ENCODE measurements around the gene FRMD4A. TPM values are rescaled to one million over a fixed set of nuclear protein-coding genes. Genes with fewer than 3 reads are reported as not detected.

The FRMD4A gene
- total RNA-seq, 2 donors from 2014 or later: 22.3 to 22.4 TPM

GRCh38 chr10:14191871-14192270 lies 138.9 kb downstream of the FRMD4A start:
- H3K9me3 Mint-ChIP-seq: no peaks in the 10 kb centered on the region
- Histone ChIP-seq H3K27me3 (ENCODE audit: control insufficient read depth, insufficient read depth, low read length, poor library complexity, severe bottlenecking) (no peaks in the 10 kb centered on the region), H3K9me3 (ENCODE audit: control insufficient read depth, low read length) (no peaks in the 10 kb centered on the region), H3K4me3 (ENCODE audit: low read length) (no peak overlapping the region), H3K27ac (ENCODE audit: low read depth, low read length) (no peak overlapping the region), H3K4me1 (ENCODE audit: control insufficient read depth, insufficient read depth, low read length) (peaks cover 6% of the 10 kb centered on the region), H3K9ac (ENCODE audit: extremely low read depth, low read length, poor library complexity, severe bottlenecking) (no peak overlapping the region), H3K36me3 (ENCODE audit: control insufficient read depth, insufficient read depth, low read length) (no peaks in the 10 kb centered on the region)
- no peak for DNase-seq
- H3K4me3 Mint-ChIP-seq: no peak overlapping the region
- H3K36me3 Mint-ChIP-seq (ENCODE audit: low read depth): no peaks in the 10 kb centered on the region
- H3K4me1 Mint-ChIP-seq: peaks cover 14% of the 10 kb centered on the region
- H3K27ac Mint-ChIP-seq: no peak overlapping the region
- no peaks in the 10 kb centered on the region for H3K27me3 Mint-ChIP-seq (ENCODE audit: insufficient read depth)
- WGBS, 2 experiments (ENCODE audit: insufficient coverage in 1 of 2, insufficient read length in 1 of 2): 90 to 100% methylated on average over 1 of the region's 1 CpG
- TF ChIP-seq CTCF (conservative IDR thresholded peaks at IDR 0.05): no peak

GRCh38 chr10:14191407-14191806 lies 139.3 kb downstream of the FRMD4A start:
- no peak for DNase-seq
- no peak for TF ChIP-seq CTCF (conservative IDR thresholded peaks at IDR 0.05)
- Histone ChIP-seq H3K27ac (ENCODE audit: low read depth, low read length) (no peak overlapping the region), H3K9me3 (ENCODE audit: control insufficient read depth, low read length) (no peaks in the 10 kb centered on the region), H3K36me3 (ENCODE audit: control insufficient read depth, insufficient read depth, low read length) (no peaks in the 10 kb centered on the region), H3K27me3 (ENCODE audit: control insufficient read depth, insufficient read depth, low read length, poor library complexity, severe bottlenecking) (no peaks in the 10 kb centered on the region), H3K4me3 (ENCODE audit: low read length) (no peak overlapping the region), H3K9ac (ENCODE audit: extremely low read depth, low read length, poor library complexity, severe bottlenecking) (no peak overlapping the region), H3K4me1 (ENCODE audit: control insufficient read depth, insufficient read depth, low read length) (peaks cover 6% of the 10 kb centered on the region)
- Mint-ChIP-seq H3K4me3 (no peak overlapping the region), H3K4me1 (peaks cover 14% of the 10 kb centered on the region), H3K36me3 (ENCODE audit: low read depth) (no peaks in the 10 kb centered on the region), H3K27ac (no peak overlapping the region), H3K9me3 (no peaks in the 10 kb centered on the region), H3K27me3 (ENCODE audit: insufficient read depth) (no peaks in the 10 kb centered on the region)
- WGBS, 2 experiments (ENCODE audit: insufficient coverage in 1 of 2, insufficient read length in 1 of 2): 67 to 90% methylated on average over 3 to 5 of the region's 5 CpGs

GRCh38 chr10:14190702-14191101 lies 140.0 kb downstream of the FRMD4A start:
- Histone ChIP-seq H3K36me3 (ENCODE audit: control insufficient read depth, insufficient read depth, low read length) (no peaks in the 10 kb centered on the region), H3K27ac (ENCODE audit: low read depth, low read length) (no peak overlapping the region), H3K9me3 (ENCODE audit: control insufficient read depth, low read length) (no peaks in the 10 kb centered on the region), H3K4me3 (ENCODE audit: low read length) (no peak overlapping the region), H3K4me1 (ENCODE audit: control insufficient read depth, insufficient read depth, low read length) (peaks cover 4% of the 10 kb centered on the region), H3K27me3 (ENCODE audit: control insufficient read depth, insufficient read depth, low read length, poor library complexity, severe bottlenecking) (no peaks in the 10 kb centered on the region), H3K9ac (ENCODE audit: extremely low read depth, low read length, poor library complexity, severe bottlenecking) (no peak overlapping the region)
- TF ChIP-seq CTCF (conservative IDR thresholded peaks at IDR 0.05): no peak
- H3K9me3 Mint-ChIP-seq: no peaks in the 10 kb centered on the region
- WGBS, 2 experiments (ENCODE audit: insufficient coverage in 1 of 2, insufficient read length in 1 of 2): 86 to 96% methylated on average over 3 to 4 of the region's 4 CpGs
- no peaks in the 10 kb centered on the region for H3K36me3 Mint-ChIP-seq (ENCODE audit: low read depth)
- no peak for DNase-seq
- no peaks in the 10 kb centered on the region for H3K27me3 Mint-ChIP-seq (ENCODE audit: insufficient read depth)
- H3K27ac Mint-ChIP-seq: no peak overlapping the region
- H3K4me3 Mint-ChIP-seq: no peak overlapping the region
- peaks cover 12% of the 10 kb centered on the region for H3K4me1 Mint-ChIP-seq

All from endodermal cell (in vitro differentiated cells).